ENCODE results near the gene CUZD1. TPM values are rescaled to one million over a fixed set of nuclear protein-coding genes. Genes with fewer than 3 reads are reported as not detected.

CUZD1 gene
- total RNA-seq, 8 experiments from 2014 or later, result 0.38 to 5.1 (median 1.4) TPM

Other genes starting within 250 kb of the CUZD1 start
- gene C10orf120, start 146.0 kb downstream of the CUZD1 start, total RNA-seq, result under 1 TPM in 2 of 8 experiments, not detected in 6; 0.33 to 0.38 TPM
- gene FAM24B, start 33.7 kb upstream of the CUZD1 start, total RNA-seq, result 10 to 100 TPM in 6 of 8 experiments, 1 to 10 TPM in 2; 3.6 to 32.4 (median 18.2) TPM
- gene FAM24A, start 64.8 kb upstream of the CUZD1 start, total RNA-seq, result not detected
- 10 to 100 TPM; 10.3 to 16.2 (median 12.5) TPM for gene C10orf88, start 108.4 kb upstream of the CUZD1 start, total RNA-seq
- 10 to 100 TPM in 2 of 8 experiments, 1 to 10 TPM in 6; 5.6 to 10.3 (median 9.1) TPM for gene PSTK, start 134.5 kb upstream of the CUZD1 start, total RNA-seq
- gene IKZF5, start 162.9 kb upstream of the CUZD1 start, total RNA-seq, result 10 to 100 TPM in 3 of 8 experiments, 1 to 10 TPM in 5; 7.3 to 23.8 (median 9.4) TPM
- gene ACADSB, start 163.1 kb upstream of the CUZD1 start, total RNA-seq, result 10 to 100 TPM in 3 of 8 experiments, 1 to 10 TPM in 5; 5.0 to 42.3 (median 7.6) TPM